GM19239 (cell line): Measurements from ENCODE around the gene PRKCZ.

Source experiments
- DNase-seq: peaks from one replicate; pipeline ENCODE4 v3.0.0; 2011; ENCODE audit warnings: low spot score; ENCODE audit not compliant: insufficient read length
- FAIRE-seq: peaks from 2 replicates; lab custom pipeline; 2011; peaks lifted over from hg19 to GRCh38; lab: Jason Lieb, UNC

Gene PRKCZ

DNA sequence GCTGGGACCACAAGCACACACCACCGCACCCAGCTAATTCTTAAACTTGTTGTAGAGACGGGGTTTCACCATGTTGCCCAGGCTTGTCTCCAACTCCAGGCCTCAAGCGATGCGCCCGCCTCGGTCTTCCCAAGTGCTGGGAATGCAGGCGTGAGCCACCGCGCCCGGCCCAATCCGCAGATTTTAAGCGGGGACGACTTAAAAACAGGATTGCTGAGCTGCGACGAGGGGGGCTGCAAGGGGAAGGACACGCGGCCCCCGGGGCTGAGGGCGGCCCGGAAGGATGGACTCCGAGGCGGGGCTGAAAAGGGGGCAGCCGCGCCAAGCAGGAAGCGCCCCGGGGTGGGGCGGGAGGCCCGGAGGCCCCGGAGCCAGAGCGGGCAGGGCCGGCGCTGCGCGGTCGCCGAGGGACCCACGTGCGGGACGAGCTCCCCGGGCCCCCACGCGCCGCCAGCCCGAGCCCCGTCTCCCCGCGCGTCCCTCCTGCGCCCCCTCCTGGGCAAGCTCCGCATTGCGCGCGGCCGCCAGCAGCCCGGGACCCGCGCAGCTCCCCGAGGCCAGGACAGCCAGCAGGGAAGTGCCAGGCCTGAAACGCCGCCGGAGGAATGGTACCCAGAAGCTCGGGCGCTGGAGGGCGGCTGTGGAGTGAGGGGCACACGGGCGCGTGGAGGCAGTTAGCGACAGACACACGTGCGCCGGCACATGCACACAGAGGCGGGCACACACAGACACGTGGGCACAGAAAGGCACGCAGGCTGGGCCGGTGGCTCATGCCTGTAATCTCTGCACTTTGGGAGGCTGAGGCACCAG is 5.5 kb upstream of the PRKCZ start:
- FAIRE-seq (no peak), DNase-seq (peak; percentile 78)

DNA sequence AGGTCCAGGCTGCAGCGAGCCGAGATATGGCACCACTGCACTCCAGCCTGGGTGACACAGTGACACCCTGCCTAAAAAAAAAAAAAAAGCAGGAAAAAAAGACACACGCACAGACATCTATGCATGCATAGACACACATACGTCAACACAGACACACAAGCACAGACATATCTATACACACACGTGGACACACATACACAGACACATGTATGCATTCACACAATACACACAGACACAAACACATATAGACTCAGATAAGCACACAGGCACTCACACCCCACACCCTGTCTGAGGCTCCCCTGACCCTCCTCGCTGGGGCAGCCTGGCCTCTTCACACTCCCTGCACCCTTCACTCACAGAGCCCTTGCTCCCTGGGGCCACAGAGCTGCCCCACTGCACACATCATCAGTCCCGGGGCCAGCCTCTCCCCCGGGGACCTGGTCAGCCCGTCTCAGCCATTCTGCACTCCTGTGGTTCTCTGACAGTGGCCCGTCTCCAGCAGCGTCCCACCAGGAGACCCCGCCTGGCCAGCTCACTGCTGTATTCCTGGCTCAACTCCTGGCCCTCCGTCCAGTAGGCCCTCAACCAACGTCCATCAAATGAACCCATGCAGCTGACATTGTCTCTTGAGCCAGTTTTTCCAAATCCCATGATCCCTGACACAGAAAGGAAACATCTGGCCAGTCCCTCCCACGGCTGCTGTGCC is 4.6 kb upstream of the PRKCZ start:
- FAIRE-seq: no peak

GRCh38 chr1:2046174-2046917 is 3.9 kb upstream of the PRKCZ start:
- FAIRE-seq: no peak
- peak; percentile 64 for DNase-seq

More for the DNA sequence above, 4.6 kb upstream of the PRKCZ start:
- no peak for DNase-seq

GRCh38 chr1:2046953-2047748 is 3.1 kb upstream of the PRKCZ start:
- DNase-seq (no peak), FAIRE-seq (no peak)

DNA sequence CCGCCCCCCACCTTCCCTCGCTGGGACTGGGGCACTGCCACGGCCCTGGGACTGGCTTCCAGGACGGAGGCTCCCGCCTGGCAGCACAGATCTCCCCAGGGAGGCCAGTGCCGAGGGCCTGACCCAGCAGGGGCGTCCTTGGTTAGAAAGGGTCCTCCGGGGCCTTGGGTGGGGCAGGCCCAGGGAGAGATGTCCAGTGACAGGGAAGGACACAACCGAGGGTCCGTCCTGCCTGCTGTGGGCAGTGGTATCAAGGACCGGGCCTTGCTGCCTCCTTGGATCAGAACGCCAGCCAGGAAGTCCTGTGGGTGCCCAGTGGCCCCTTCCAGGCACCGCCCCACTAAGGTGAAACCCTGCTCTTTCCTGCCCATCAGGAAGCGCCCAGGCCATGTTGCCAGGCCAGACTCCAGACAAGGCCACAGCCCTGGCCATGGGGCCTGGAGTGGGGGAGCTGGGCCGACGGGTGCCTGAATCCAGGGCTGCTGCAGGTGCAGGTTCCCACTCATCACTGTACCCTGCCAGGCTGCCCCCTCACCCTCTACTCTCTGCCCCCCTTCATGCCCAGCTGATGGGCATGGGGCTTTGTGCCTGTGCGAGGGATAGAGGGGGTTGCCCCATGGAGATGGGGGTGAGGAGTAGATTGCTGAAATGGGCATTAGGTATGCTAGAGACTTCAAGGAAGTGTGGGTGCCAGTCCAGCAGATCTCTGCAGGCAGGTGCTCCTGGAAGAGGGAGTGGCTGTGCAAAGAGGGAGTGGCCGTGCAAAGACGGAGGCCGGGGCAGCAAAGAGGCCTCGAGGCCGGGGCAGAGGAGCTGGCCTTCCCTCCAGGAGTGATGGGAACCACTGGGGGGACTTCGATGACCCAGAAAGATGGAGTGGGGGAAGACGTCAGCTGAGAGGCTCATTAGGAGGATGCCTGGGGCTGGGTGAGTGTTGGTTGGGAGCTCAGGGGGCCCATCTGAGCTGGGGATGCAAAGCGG is 2.2 kb upstream of the PRKCZ start:
- DNase-seq (no peak), FAIRE-seq (no peak)

DNA sequence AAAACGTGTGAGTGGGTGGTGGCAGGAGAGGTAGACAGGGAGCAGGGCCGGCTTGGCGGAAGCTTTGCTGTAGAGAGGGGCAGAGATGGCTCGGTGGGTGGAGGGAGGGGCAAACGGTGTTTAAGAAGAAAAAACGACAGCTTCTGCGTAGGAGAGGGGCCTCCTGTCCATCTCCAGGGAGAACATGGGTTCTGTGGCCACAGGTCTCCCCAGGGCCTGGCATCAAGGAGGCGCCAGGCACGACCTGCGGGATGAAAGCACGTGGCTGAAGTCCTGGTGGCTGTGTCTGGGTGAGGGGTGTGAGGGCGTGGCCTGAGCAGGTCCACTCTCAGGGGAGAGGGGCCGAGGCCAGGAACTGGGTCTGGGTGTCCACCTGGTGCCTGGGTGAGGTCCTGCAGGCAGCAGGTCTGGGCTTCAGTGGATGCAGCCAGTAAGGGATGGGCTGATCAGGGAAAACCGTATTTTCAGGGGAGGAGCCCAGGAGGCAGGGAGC is 940 bp upstream of the PRKCZ start:
- FAIRE-seq (no peak), DNase-seq (no peak)

DNA sequence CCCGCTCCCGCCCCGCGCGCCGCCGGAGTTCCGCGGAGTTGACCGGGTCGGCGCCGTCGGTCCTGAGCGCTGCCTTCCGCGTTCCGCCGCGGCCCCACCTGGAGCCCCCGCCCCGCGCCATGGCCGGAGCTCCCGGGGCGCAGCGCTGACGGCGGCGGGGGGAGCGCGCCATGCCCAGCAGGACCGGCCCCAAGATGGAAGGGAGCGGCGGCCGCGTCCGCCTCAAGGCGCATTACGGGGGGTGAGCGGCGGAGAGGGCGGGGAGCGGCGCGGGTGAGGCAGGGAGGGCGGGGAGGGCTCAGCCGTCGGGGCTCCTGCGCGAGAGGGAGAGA is 216 bp downstream of the PRKCZ start:
- no peak for FAIRE-seq
- DNase-seq: no peak

- FAIRE-seq: no peak
- no peak for DNase-seq
Measured at GRCh38 chr1:2050793-2051682, 827 bp downstream of the PRKCZ start.

DNA sequence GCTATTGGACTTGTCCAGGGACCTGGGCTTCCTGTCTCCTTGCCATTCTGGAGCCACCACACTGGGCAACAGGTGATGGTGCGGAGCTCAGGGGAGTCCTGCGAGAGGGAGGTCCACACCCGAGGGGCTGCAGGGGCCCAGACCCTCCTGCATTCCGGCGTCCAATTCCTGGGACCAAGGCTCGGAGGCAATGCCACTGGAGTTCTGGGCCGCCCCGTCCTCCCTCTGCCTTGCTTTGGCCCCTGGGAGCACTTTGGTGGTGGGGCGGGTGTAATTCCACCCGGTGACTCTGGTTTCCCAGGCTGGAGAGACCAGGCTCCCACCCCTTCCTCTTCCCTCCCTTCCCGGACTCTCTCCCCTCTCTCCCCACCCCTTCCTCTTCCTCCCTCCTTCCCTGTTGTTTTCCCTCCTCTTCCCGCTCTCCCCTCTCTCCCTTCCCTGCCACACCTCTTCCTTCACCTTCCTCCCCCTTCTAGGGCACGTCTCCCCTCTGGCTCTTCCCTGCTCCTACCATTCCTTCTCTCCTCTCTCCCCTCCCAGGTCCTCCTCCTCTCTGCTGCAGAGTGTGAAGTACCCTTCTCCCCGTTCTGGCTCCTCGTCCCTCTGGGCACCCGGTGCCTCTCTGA is 2.0 kb downstream of the PRKCZ start:
- no peak for DNase-seq

DNA sequence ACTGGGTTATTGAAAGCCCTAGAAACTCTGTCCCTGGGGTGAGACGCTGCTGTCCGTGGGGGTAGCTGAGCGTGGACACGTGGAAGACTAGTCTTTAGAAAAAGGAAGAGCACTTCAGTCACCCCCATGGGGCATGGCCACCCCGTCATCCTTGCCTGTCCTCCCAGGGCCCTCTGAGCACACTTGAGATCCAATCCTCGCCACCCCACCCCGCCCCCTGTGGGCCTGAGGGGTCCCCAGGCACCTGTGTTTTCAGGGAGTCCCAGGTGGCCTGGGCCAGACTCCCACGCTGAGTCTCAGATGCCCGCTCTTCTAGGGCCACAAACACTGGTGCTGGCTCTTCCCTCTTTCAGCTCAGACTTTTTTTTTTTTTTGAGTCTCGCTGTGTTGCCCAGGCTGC is 2.5 kb downstream of the PRKCZ start:
- DNase-seq (no peak), FAIRE-seq (no peak)

More for the DNA sequence above, 2.0 kb downstream of the PRKCZ start:
- FAIRE-seq: no peak

DNA sequence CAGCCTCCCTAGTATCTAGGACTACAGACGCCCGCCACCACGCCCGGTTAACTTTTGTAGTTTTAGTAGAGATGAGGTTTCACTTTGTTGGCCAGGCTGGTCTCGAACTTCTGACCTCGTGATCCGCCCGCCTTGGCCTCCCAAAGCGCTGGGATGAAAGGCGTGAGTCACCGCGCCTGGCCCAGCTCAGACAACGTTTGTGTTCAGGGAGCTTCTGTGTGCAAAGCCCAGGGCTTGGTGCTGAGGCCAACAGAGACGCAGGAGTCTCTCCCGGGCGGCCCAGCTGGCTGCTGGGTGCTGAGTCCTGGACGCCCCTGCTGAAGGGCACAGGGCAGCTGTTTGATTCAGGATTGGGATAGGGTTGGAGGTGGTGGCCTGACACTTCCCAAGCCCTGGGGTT is 3.0 kb downstream of the PRKCZ start:
- FAIRE-seq: no peak
- no peak for DNase-seq

- DNase-seq: no peak
- FAIRE-seq: no peak
Measured at GRCh38 chr1:2053784-2054376, 3.7 kb downstream of the PRKCZ start.

GRCh38 chr1:2054560-2054959 is 4.3 kb downstream of the PRKCZ start:
- DNase-seq (no peak), FAIRE-seq (no peak)

- DNase-seq: no peak
- no peak for FAIRE-seq
Measured at GRCh38 chr1:2055911-2056575, 5.8 kb downstream of the PRKCZ start.

GRCh38 chr1:2056955-2057590 is 6.9 kb downstream of the PRKCZ start:
- FAIRE-seq: no peak

GRCh38 chr1:2059290-2059953 is 9.2 kb downstream of the PRKCZ start:
- FAIRE-seq: no peak
- no peak for DNase-seq

More at GRCh38 chr1:2056955-2057590, 6.9 kb downstream of the PRKCZ start:
- DNase-seq: no peak
